ENCODE results near the gene ARHGEF19.
A peak's percentile ranks its signal among the peaks of the same experiment; 100 is the strongest.

Gene ARHGEF19

GRCh38 chr1:16189003-16189402, 23.4 kb downstream of the ARHGEF19 start:
- Histone ChIP-seq H3K9ac (ENCODE audit: low read length) (no peak overlapping the region), H3K9me3 (ENCODE audit: insufficient read depth, low read length) (no peaks in the 10 kb centered on the region), H3K27ac (ENCODE audit: low read length) (no peak overlapping the region), H3K4me1 (ENCODE audit: low read length) (peaks cover 3% of the 10 kb centered on the region; the same call in 1 of the 2 replicates), H3K79me2 (ENCODE audit: low read length) (no peaks in the 10 kb centered on the region), H3K27me3 (ENCODE audit: low read depth, low read length) (peaks cover 6% of the 10 kb centered on the region; the same call in 1 of the 2 replicates), H3K4me3 (ENCODE audit: low read length) (no peak overlapping the region), H2AFZ (ENCODE audit: low read depth, low read length) (no peak overlapping the region), H3K36me3 (replicated peaks; ENCODE audit: low read depth, low read length) (no peaks in the 10 kb centered on the region), H3K4me2 (ENCODE audit: low read length) (no peak overlapping the region), H4K20me1 (ENCODE audit: insufficient read depth, low read length) (no peaks in the 10 kb centered on the region)
- no peak for TF ChIP-seq CTCF (IDR thresholded peaks at IDR 0.05; ENCODE audit: low read depth, low read length)
- TF ChIP-seq EZH2phosphoT487 (IDR thresholded peaks at IDR 0.05; ENCODE audit: low read depth), result no peak

- no peaks in the 10 kb centered on the region for H3K79me2 ChIP-seq (ENCODE audit: low read length)
- TF ChIP-seq EZH2phosphoT487 (IDR thresholded peaks at IDR 0.05; ENCODE audit: low read depth) (no peak), CTCF (IDR thresholded peaks at IDR 0.05; ENCODE audit: low read depth, low read length) (peak; percentile 85)
- no peaks in the 10 kb centered on the region for H3K9me3 ChIP-seq (ENCODE audit: insufficient read depth, low read length)
- H3K36me3 ChIP-seq (replicated peaks; ENCODE audit: low read depth, low read length), result no peaks in the 10 kb centered on the region
- H3K9ac ChIP-seq (ENCODE audit: low read length), result 0 out of 2 replicates have a peak overlapping the region, but pooled peaks have one; percentile 27
- H3K27me3 ChIP-seq (ENCODE audit: low read depth, low read length), result peaks cover 6% of the 10 kb centered on the region; the same call in 1 of the 2 replicates
- H2AFZ ChIP-seq (ENCODE audit: low read depth, low read length), result peak overlapping the region; percentile 79; the same call in 1 of the 2 replicates
- peak overlapping the region; percentile 49 for H3K4me2 ChIP-seq (ENCODE audit: low read length)
- H3K4me3 ChIP-seq (ENCODE audit: low read length), result 0 out of 2 replicates have a peak overlapping the region, but pooled peaks have one; percentile 34
- no peak overlapping the region for H3K27ac ChIP-seq (ENCODE audit: low read length)
- H4K20me1 ChIP-seq (ENCODE audit: insufficient read depth, low read length), result no peaks in the 10 kb centered on the region
- H3K4me1 ChIP-seq (ENCODE audit: low read length), result peaks cover 3% of the 10 kb centered on the region; the same call in 1 of the 2 replicates
Measured at GRCh38 chr1:16187748-16188401, 24.6 kb downstream of the ARHGEF19 start.

DNA sequence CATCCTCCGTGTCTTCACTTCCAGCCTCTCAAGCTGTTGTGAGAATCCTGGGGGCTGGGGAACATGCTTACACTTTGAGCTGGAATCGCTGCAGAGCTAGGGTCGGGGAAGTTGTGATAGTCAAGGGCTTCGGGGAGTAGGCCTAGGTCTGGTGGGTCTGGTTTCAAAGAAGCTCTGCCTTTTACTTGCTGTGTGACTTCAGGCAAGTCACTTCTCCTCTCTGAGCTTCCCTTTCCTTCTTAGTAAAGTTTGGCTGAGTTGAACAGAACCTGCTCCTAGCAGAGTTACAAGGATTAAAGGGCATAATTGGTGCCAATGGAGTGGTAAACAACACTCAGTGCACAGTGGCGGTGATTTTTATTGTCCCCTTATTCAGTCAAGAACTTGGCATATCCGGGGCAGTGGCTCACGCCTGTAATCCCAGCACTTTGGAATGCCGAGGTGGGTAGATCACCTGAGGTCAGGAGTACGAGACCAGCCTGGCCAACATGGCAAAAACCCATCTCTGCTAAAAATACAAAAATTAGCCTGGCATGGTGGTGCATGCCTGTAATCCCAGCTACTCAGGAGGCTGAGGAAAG, 25.7 kb downstream of the ARHGEF19 start:
- H4K20me1 ChIP-seq (ENCODE audit: insufficient read depth, low read length), result no peaks in the 10 kb centered on the region
- peaks cover 6% of the 10 kb centered on the region; the same call in 1 of the 2 replicates for H3K27me3 ChIP-seq (ENCODE audit: low read depth, low read length)
- no peak overlapping the region for H3K4me2 ChIP-seq (ENCODE audit: low read length)
- H3K4me3 ChIP-seq (ENCODE audit: low read length), result no peak overlapping the region
- peaks cover 3% of the 10 kb centered on the region; the same call in 1 of the 2 replicates for H3K4me1 ChIP-seq (ENCODE audit: low read length)
- H3K27ac ChIP-seq (ENCODE audit: low read length), result no peak overlapping the region
- no peak overlapping the region for H2AFZ ChIP-seq (ENCODE audit: low read depth, low read length)
- H3K9me3 ChIP-seq (ENCODE audit: insufficient read depth, low read length), result no peaks in the 10 kb centered on the region
- no peak for TF ChIP-seq CTCF (IDR thresholded peaks at IDR 0.05; ENCODE audit: low read depth, low read length)
- TF ChIP-seq EZH2phosphoT487 (IDR thresholded peaks at IDR 0.05; ENCODE audit: low read depth), result no peak
- H3K79me2 ChIP-seq (ENCODE audit: low read length), result no peaks in the 10 kb centered on the region
- H3K36me3 ChIP-seq (replicated peaks; ENCODE audit: low read depth, low read length), result no peaks in the 10 kb centered on the region
- no peak overlapping the region for H3K9ac ChIP-seq (ENCODE audit: low read length)

DNA sequence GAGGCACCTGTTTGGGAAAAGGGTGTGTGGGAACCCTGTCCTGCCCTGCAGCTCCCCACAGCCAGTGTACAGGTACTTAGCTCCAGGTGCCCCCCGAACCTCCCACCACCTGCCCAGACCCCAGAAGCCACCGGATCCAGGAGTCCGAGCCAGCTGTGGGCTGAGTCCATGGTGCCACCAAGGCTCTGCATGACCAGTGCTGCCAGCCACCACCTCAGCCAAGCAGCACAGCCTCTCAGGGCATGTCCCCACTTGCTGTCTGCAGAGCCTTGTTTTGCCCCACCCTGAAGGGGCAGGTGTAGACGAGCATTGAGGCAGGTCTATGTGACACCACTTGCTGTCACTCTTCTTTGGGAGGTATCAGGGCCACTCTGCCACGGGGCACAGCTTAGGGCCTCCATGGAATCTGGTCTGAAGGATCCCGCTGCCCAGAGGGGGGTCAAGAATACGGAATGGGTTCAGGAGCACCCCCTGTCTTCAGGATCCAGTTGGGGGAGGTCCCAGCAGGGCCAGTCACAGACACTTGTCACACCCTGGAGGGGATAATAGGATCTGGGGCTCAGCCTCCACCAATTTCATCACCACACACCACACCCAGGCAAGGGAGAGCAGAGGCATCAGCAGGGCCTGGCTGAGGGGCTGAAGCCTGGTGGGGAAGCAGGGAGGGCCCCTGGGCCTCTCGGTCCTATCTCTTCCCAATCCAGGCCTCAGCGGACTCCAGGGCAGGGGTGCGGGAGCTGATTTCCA, 27.7 kb downstream of the ARHGEF19 start:
- Histone ChIP-seq H3K27ac (ENCODE audit: low read length) (no peak overlapping the region), H3K9ac (ENCODE audit: low read length) (no peak overlapping the region), H4K20me1 (ENCODE audit: insufficient read depth, low read length) (no peaks in the 10 kb centered on the region), H2AFZ (ENCODE audit: low read depth, low read length) (no peak overlapping the region), H3K4me1 (ENCODE audit: low read length) (peaks cover 3% of the 10 kb centered on the region; the same call in 1 of the 2 replicates), H3K27me3 (ENCODE audit: low read depth, low read length) (no peaks in the 10 kb centered on the region), H3K79me2 (ENCODE audit: low read length) (no peaks in the 10 kb centered on the region), H3K4me3 (ENCODE audit: low read length) (no peak overlapping the region), H3K36me3 (replicated peaks; ENCODE audit: low read depth, low read length) (no peaks in the 10 kb centered on the region), H3K9me3 (ENCODE audit: insufficient read depth, low read length) (no peaks in the 10 kb centered on the region), H3K4me2 (ENCODE audit: low read length) (no peak overlapping the region)
- TF ChIP-seq EZH2phosphoT487 (IDR thresholded peaks at IDR 0.05; ENCODE audit: low read depth), result no peak
- no peak for TF ChIP-seq CTCF (IDR thresholded peaks at IDR 0.05; ENCODE audit: low read depth, low read length)

Measured in OCI-LY3 (cell line).